Measurements from ENCODE around the gene RIOX2.

- TF ChIP-seq POLR2AphosphoS5 (IDR thresholded peaks at IDR 0.05; ENCODE audit: low read depth, low read length) (no peak), POLR2A (IDR thresholded peaks at IDR 0.05; ENCODE audit: low read depth, low read length) (no peak), TAF1 (IDR thresholded peaks at IDR 0.05; ENCODE audit: borderline replicate concordance, low read depth, low read length) (no peak)
These were observed 20.4 kb upstream of the RIOX2 start for GRCh38 chr3:97992547-97993173.
